Keratinocyte (primary cell): ENCODE measurements around the gene BRIP1.

Source experiments
- EZH2 ChIP-seq: IDR thresholded peaks from one replicate; pipeline ENCODE4 v1.6.1; 2012; ENCODE audit warnings: inconsistent platforms, mild to moderate bottlenecking, low read length, moderate library complexity
- TF ChIP-seq, protein P1 (sequence below), 3 experiments: IDR thresholded peaks in 1 of 3; conservative IDR thresholded peaks in 1 of 3; optimal IDR thresholded peaks in 1 of 3; 2 replicates in 2 of 3; 3 replicates in 1 of 3; pipeline versions ENCODE3 to v1.5.1; 2011; ENCODE audit warnings: low read length in 3 of 3, mild to moderate bottlenecking in 3 of 3, moderate library complexity in 2 of 3, control low read depth in 1 of 3, inconsistent platforms in 1 of 3; ENCODE audit not compliant: insufficient read depth in 2 of 3; ENCODE audit errors: extremely low read depth in 1 of 3

DNA sequence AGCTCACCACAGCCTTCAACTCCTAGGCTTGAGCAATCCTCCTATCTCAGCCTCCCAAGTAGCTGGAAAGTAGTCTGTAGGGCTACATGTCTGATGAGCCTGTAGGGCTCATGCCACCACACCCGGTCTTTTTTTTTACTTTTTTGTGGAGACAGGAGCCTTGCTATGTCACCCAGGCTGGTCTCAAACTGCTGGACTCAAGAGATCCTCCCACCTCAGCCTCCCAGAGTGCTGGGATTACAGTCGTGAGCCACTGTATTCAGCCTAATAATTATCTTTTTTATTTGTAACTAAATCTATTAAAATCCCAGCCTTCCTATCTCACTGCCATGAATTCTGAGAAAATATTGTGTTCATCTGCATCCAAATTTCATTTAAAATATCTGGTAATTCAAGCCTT lies 15.1 kb downstream of the BRIP1 start:
- TF ChIP-seq, protein P1, sequence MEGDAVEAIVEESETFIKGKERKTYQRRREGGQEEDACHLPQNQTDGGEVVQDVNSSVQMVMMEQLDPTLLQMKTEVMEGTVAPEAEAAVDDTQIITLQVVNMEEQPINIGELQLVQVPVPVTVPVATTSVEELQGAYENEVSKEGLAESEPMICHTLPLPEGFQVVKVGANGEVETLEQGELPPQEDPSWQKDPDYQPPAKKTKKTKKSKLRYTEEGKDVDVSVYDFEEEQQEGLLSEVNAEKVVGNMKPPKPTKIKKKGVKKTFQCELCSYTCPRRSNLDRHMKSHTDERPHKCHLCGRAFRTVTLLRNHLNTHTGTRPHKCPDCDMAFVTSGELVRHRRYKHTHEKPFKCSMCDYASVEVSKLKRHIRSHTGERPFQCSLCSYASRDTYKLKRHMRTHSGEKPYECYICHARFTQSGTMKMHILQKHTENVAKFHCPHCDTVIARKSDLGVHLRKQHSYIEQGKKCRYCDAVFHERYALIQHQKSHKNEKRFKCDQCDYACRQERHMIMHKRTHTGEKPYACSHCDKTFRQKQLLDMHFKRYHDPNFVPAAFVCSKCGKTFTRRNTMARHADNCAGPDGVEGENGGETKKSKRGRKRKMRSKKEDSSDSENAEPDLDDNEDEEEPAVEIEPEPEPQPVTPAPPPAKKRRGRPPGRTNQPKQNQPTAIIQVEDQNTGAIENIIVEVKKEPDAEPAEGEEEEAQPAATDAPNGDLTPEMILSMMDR (optimal IDR thresholded peaks at IDR 0.05 in 1 of 3, IDR thresholded peaks at IDR 0.05 in 1 of 3, conservative IDR thresholded peaks at IDR 0.05 in 1 of 3; ENCODE audit: extremely low read depth in 1 of 3, insufficient read depth in 2 of 3, low read length in 3 of 3), result no peak
- no peak for TF ChIP-seq EZH2
